Nephron (organoid): ENCODE results near the gene RAP1GAP.

ENCODE experiments used
- H3K27ac Mint-ChIP-seq, 3 experiments: 2 replicates each; pipeline ENCODE4 v1.8.0; 2020; ENCODE audit warnings: mixed read lengths in 3 of 3, mild to moderate bottlenecking in 2 of 3, moderate library complexity in 1 of 3
- H3K27me3 Mint-ChIP-seq: 2 replicates; pipeline ENCODE4 v1.8.0; 2021; ENCODE audit warnings: low read depth, mild to moderate bottlenecking, moderate library complexity, mixed read lengths
- H3K36me3 Mint-ChIP-seq: 2 replicates; pipeline ENCODE4 v1.8.0; 2020; ENCODE audit warnings: low read depth, mixed read lengths
- H3K4me1 Mint-ChIP-seq: 2 replicates; pipeline ENCODE4 v1.8.0; 2020; ENCODE audit warnings: mixed read lengths
- H3K4me3 Mint-ChIP-seq, 3 experiments: 2 replicates each; pipeline ENCODE4 v1.8.0; 2020; ENCODE audit warnings: mild to moderate bottlenecking in 3 of 3, mixed read lengths in 3 of 3, moderate library complexity in 2 of 3
- H3K9me3 Mint-ChIP-seq: 2 replicates; pipeline ENCODE4 v1.8.0; 2020; ENCODE audit warnings: mixed read lengths
- TF ChIP-seq, protein P1 (sequence below), 3 experiments: fragments of 200-600 bp; sonication (generic); IDR thresholded peaks; one replicate each; pipeline ENCODE4 v1.5.0; 2021; ENCODE audit warnings: antibody characterized with exemption in 3 of 3; ENCODE audit not compliant: unreplicated experiment in 3 of 3

The RAP1GAP gene

GRCh38 chr1:21648352-21648730 is 20.8 kb downstream of the RAP1GAP start:
- H3K27ac Mint-ChIP-seq, result no peak overlapping the region
- peaks cover 42% of the 10 kb centered on the region for H3K27me3 Mint-ChIP-seq
- H3K36me3 Mint-ChIP-seq, result no peaks in the 10 kb centered on the region
- H3K4me3 Mint-ChIP-seq, result no peak overlapping the region
- no peaks in the 10 kb centered on the region for H3K9me3 Mint-ChIP-seq
- H3K4me1 Mint-ChIP-seq, result peaks cover 6% of the 10 kb centered on the region
- TF ChIP-seq, protein P1, sequence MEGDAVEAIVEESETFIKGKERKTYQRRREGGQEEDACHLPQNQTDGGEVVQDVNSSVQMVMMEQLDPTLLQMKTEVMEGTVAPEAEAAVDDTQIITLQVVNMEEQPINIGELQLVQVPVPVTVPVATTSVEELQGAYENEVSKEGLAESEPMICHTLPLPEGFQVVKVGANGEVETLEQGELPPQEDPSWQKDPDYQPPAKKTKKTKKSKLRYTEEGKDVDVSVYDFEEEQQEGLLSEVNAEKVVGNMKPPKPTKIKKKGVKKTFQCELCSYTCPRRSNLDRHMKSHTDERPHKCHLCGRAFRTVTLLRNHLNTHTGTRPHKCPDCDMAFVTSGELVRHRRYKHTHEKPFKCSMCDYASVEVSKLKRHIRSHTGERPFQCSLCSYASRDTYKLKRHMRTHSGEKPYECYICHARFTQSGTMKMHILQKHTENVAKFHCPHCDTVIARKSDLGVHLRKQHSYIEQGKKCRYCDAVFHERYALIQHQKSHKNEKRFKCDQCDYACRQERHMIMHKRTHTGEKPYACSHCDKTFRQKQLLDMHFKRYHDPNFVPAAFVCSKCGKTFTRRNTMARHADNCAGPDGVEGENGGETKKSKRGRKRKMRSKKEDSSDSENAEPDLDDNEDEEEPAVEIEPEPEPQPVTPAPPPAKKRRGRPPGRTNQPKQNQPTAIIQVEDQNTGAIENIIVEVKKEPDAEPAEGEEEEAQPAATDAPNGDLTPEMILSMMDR (IDR thresholded peaks at IDR 0.05; ENCODE audit: unreplicated experiment in 3 of 3), result no peak

DNA sequence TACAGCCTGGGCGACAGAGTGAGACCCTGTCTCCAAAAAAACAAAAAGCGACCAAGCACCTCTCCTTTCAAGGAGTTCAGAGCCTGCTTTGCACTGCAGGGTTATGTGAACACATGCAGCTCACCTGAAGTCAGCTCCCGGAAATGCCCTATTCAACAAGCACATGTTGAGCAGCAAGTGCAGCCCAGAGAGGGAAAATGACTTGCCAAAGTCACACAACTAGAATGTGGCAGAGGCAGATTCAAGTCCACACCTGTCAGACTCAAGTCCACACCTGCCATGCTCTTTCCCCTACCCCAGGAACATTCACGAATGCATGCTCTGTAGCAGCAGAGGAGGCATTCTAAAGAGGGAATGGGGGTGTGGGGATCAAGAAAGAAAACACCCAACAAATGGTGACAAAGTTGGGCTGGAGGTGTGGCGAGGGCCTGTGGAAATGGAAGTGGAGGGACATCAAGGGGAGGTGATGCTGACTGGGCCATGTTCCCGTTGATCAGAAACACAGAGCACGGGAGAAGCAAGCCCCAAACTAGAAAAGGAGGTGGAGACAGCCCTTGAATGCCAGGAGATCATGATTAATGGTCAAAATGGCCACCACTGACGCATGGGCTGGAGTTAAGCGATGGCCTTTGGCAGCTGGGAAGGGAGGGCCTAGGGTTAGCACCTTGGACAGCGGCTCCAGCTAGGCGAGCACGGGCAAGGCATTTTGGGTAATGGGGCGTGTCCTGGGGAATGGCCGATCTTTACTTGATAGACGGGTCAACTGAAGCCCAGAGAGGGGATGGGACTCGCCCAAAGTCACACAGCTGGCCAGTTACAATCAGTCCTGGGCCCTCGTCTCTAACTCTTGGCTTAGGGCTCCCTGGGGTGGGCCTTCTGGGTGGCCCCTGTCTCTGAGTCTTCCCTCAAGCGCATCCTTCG is 21.5 kb downstream of the RAP1GAP start:
- H3K36me3 Mint-ChIP-seq, result no peaks in the 10 kb centered on the region
- H3K27ac Mint-ChIP-seq, result no peak overlapping the region
- H3K4me1 Mint-ChIP-seq, result peaks cover 6% of the 10 kb centered on the region
- TF ChIP-seq, protein P1 (IDR thresholded peaks at IDR 0.05; ENCODE audit: unreplicated experiment in 3 of 3), result no peak
- no peaks in the 10 kb centered on the region for H3K9me3 Mint-ChIP-seq
- peak overlapping the region; percentile 26 to 51 (median 41) for H3K4me3 Mint-ChIP-seq
- H3K27me3 Mint-ChIP-seq, result peaks cover 37% of the 10 kb centered on the region

DNA sequence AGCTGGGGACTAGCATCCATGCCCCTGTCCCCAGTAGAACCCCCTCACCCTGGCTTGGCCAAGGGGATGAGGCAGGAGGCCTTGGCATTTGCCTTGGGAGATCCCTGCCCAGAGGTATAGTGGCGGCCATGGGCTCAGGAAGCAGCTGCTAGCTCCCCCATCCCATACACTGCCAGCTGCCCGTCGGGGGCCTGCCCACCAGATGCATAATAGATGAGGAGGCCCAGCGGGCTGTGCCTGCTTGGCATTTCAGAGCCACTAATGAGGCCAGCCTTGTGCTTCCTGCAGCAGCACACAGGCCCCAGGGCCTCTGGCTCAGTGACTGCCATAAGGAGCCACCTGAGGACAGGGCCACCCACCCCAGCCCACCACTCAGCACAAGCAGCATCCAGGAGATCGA is 23.6 kb downstream of the RAP1GAP start:
- Mint-ChIP-seq H3K4me1 (peaks cover under 1% of the 10 kb centered on the region), H3K36me3 (no peaks in the 10 kb centered on the region), H3K27ac (no peak overlapping the region), H3K9me3 (no peaks in the 10 kb centered on the region), H3K27me3 (peaks cover 28% of the 10 kb centered on the region), H3K4me3 (no peak overlapping the region)
- TF ChIP-seq, protein P1 (IDR thresholded peaks at IDR 0.05; ENCODE audit: unreplicated experiment in 3 of 3), result no peak

DNA sequence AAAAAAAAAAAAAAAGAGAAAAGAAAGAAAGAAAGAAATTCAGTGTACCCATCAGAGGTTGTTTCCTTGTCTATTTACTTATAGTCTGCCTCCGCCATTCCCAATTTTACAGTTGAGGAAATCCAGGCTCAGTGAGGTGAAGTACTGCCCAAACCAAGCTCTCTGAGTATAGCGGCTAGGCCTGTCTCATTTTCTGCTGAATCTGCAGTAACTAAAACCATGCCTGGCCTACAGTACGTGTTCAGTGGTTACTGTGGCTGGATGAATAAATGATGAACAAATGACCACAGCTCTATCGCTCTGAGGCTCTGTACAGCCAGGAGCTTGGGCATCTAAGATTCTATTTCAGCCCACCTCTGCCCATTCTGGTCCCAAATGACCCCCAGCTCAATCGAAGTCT is 24.3 kb downstream of the RAP1GAP start:
- no peaks in the 10 kb centered on the region for H3K9me3 Mint-ChIP-seq
- H3K4me3 Mint-ChIP-seq, result no peak overlapping the region
- TF ChIP-seq, protein P1 (IDR thresholded peaks at IDR 0.05; ENCODE audit: unreplicated experiment in 3 of 3), result no peak
- H3K4me1 Mint-ChIP-seq, result peaks cover 6% of the 10 kb centered on the region
- H3K27me3 Mint-ChIP-seq, result peaks cover 34% of the 10 kb centered on the region
- H3K27ac Mint-ChIP-seq, result no peak overlapping the region
- H3K36me3 Mint-ChIP-seq, result no peaks in the 10 kb centered on the region

DNA sequence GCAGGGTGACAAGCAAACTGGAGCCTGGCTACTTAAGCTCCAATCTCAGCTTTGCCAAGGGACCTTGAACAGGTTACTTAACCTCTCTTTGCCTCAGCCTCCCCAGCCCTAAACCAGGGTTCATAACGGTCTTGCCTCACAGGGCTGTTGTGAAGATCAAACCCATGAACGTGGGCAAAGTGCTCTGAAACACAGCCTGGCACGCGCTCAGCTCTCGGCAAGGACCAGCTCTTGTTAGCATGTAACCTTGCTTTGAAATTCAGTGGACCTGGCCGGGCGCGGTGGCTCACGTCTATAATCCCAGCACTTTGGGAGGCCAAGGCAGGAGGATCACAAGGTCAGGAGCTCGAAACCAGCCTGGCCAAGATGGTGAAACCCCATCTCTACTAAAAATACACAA is 24.8 kb downstream of the RAP1GAP start:
- H3K9me3 Mint-ChIP-seq, result no peaks in the 10 kb centered on the region
- TF ChIP-seq, protein P1 (IDR thresholded peaks at IDR 0.05; ENCODE audit: unreplicated experiment in 3 of 3), result no peak
- H3K36me3 Mint-ChIP-seq, result no peaks in the 10 kb centered on the region
- H3K27ac Mint-ChIP-seq, result no peak overlapping the region
- H3K27me3 Mint-ChIP-seq, result peaks cover 35% of the 10 kb centered on the region
- H3K4me1 Mint-ChIP-seq, result peaks cover 10% of the 10 kb centered on the region
- no peak overlapping the region for H3K4me3 Mint-ChIP-seq

DNA sequence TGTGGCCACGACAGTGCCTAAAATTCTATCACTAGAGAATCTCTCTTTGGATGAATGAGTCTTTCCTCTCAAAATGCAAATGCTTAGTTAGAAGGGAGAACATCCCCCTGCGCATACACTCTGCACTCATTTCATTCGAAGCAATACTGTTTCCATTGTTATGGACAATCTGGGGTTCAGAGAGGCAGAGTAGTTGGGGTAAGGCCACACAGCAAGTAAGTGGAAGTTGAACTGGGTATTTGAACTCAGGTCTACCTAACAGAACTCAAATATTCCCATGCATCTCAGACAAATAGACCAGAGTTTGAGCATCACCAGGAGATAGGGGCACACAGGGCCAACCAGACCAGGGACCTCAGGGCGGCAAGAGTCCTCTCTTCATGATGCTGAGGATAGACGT is 25.5 kb downstream of the RAP1GAP start:
- H3K4me1 Mint-ChIP-seq, result peaks cover 15% of the 10 kb centered on the region
- H3K36me3 Mint-ChIP-seq, result no peaks in the 10 kb centered on the region
- H3K27ac Mint-ChIP-seq, result no peak overlapping the region
- no peaks in the 10 kb centered on the region for H3K9me3 Mint-ChIP-seq
- peaks cover 35% of the 10 kb centered on the region for H3K27me3 Mint-ChIP-seq
- no peak overlapping the region for H3K4me3 Mint-ChIP-seq
- TF ChIP-seq, protein P1 (IDR thresholded peaks at IDR 0.05; ENCODE audit: unreplicated experiment in 3 of 3), result no peak
